GM21717 (cell line): ENCODE results near the gene FXYD2.
"Not testable (repeated sequence)": the region's sequence is repeated elsewhere in the genome, so short reads cannot be mapped to it uniquely, and the experiment has no call there.

Source experiments
- ATAC-seq: cut with Tn5 transposase; IDR thresholded peaks from one replicate; pipeline ENCODE4 v1.9.1; 2021; ENCODE audit warnings: mild to moderate bottlenecking, moderate library complexity; ENCODE audit not compliant: unreplicated experiment

The FXYD2 gene

GRCh38 chr11:117822074-117823033 is 2.2 kb downstream of the FXYD2 start:
- no peak for ATAC-seq

DNA sequence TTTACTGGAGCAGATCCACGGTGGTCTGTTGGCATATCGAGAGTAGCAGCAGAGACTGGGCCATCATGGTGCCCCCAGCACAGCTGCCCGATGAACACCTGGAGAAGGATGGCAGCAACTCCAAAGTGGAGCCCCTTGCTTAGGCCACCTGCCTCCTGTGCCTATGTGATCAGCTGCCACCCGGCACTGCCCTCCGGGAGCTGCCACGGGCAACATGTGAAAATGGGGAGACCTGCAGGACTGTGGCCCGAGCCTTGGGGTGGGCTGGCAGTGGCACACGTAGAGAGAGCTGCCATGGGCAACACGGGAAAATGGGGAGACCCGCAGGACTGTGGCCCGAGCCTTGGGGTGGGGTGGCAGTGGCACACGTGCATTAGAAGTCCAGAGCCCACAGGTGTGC is 3.1 kb downstream of the FXYD2 start:
- ATAC-seq = no peak

- ATAC-seq = no peak
Observed at GRCh38 chr11:117820516-117820915, 4.0 kb downstream of the FXYD2 start.

DNA sequence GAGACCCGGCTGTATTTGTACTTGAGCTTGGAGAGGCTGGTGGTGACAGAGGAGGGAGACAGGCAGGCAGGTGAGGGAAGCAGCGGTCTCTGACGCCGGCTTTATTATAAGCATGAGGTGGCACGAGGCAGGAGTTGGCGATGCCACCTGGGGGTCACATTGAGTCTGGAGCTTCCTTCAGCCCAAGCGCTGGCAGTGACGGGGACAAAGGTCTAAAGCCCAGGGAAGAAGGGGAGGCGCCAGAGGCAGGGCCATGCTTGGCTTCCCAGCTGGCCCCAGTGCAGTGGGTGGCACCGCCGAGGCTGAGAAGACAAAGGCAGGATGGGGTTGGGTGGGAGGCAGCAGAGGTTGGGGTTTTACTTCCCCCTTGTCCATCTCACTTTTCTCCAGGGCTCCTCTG is 4.5 kb downstream of the FXYD2 start:
- ATAC-seq = no peak

DNA sequence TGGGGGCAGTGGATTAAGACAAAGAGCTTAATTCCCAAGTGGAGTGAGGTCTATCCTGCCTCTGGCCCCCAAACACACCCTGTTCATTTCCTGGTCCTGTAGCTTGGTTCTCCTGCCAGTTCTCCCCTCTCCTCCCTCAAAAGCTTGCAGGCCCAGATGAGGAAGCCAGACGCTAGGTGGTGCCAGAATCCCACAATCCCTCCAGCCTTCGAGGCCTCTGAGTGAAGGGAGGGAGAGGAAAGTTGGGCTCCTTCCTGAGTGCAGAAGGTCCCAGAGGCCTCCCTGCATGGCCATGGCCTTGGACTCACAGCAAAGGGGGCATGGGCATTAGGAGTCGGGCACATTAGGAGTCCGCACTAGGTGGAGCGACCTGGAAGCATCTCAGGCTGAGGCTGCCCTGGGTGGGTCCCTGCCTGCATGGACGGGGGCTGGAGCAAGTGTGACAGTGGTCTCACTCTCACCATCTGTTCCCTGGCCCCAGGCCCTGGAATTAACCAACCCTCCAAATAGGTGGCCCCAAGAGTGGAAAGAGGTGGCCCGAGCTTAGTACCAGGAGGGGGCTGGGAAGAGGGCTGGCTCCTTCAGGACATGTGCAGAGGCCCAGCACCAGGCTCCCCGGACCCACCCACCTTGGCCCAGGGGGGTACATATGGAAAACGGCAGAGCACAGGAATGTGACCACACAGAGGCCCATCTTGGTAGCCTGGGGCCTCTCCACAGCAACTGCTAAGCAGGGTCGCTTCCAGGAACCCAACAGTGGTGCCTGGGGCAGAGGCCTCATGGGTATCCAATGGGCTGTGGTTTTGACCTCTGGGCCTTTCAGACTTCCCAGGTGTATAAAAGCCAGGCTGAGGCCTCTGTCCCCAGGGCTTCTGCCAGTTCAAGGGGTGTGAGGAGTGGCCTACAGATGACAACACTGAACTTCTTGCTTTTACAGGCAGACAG is 5.2 kb downstream of the FXYD2 start:
- no peak for ATAC-seq

- ATAC-seq = no peak
Observed at GRCh38 chr11:117818041-117818873, 6.3 kb downstream of the FXYD2 start.

GRCh38 chr11:117817368-117818040 is 7.0 kb downstream of the FXYD2 start:
- no peak for ATAC-seq

DNA sequence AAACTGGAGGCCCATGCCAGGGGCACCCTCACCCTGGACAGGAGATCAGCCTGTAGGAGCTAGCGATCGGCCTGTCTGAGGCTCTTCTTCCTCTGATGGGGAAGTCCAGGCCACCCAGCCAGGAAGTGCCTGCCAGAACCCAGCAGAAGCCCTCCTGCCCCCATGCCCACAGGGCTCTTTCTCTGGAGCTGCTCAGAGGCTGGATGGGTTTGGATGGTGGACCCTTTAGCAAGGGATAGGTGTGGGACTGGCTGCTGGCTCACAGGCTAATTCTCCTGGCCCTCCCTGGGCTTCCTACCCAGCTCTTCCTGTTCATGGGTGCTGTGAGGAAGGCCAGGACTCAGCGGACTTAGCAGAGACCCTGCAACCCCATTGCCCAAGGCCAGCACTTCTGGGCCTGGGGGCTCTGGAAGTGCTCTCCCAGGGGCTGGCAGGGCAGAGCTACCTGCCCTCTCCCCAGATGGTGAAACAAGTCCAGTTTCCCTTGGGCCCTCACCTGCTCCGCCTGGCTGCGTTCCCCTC is 7.6 kb downstream of the FXYD2 start:
- ATAC-seq = no peak

GRCh38 chr11:117816151-117816741 is 8.3 kb downstream of the FXYD2 start:
- ATAC-seq = no peak

- peak; percentile 66 for ATAC-seq
Observed at GRCh38 chr11:117815262-117815803, 9.2 kb downstream of the FXYD2 start.

- ATAC-seq = peak; percentile 33
Observed at GRCh38 chr11:117814766-117815261, 9.7 kb downstream of the FXYD2 start.

DNA sequence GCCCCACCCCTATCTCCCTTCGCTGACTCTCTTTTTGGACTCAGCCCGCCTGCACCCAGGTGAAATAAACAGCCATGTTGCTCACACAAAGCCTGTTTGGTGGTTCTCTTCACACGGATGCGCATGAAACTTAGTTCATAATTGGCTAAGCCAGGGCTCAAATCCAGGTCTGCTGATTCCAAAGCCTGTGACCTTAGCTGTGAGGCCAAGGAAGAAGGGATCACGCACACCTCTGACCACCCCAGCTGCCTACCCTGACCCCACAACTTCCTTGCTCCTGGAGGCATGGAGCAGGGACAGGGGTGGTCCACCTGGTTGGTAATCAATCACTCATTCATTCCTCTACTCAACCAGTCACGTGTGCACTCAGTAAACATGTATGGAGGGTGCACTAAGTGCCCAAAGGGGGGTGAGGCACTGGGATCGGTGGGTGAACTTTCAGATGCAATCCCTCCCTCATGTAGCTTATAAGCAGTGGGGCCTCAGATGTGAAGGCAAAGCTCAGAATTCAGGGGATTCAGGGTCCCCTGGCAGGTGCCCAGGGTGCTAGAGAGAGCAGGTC is 10.3 kb downstream of the FXYD2 start:
- ATAC-seq = no peak

- ATAC-seq = not testable (repeated sequence)
Observed at GRCh38 chr11:117810056-117810451, 14.5 kb downstream of the FXYD2 start.

GRCh38 chr11:117809236-117810055 is 15.1 kb downstream of the FXYD2 start:
- ATAC-seq = no peak

DNA sequence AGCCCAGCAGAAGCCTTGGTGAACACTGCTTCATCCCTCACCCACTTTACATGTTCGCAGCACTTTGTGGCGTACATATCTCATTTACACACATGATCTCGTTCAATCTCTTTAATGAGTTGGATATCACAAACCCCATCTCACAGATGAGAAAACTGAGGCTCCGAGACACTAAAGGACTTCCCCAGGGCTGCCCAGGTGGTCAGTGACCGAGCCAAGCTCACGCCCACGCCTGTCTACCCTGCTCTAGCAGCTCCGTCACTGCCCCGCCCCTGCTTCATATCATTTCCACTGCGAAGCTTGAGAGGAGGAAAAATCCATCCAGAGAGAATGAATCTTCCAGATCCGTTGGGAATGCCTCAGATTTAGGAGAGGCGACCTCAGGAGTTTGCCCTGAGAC is 15.8 kb downstream of the FXYD2 start:
- no peak for ATAC-seq

GRCh38 chr11:117807482-117808327 is 16.8 kb downstream of the FXYD2 start:
- no peak for ATAC-seq

DNA sequence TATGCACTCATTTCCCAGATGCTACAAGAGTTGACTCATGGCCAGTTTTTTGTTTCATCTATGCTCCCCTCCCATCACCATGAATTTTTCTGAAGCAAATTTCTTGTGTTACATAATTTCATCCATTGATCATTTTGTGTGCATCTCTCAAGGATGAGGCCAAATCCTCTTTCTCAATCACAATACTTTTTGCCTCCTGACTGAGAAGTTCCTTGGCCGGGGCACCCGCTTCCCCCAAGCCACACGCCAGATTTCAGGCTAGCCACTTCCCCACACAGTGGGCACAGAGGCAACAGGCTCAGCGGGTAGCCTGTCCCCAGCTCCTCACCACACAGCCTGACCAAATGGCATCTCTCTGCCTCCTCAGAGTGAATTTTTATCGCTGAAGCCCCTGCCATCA is 17.7 kb downstream of the FXYD2 start:
- ATAC-seq = no peak
